Keratinocyte (primary cell): ENCODE data around the gene AEN.

Experiments
- CTCF ChIP-seq, 3 experiments: IDR thresholded peaks in 1 of 3; conservative IDR thresholded peaks in 1 of 3; optimal IDR thresholded peaks in 1 of 3; 2 replicates in 2 of 3; 3 replicates in 1 of 3; pipeline versions ENCODE3 to v1.5.1; 2011; ENCODE audit warnings: low read length in 3 of 3, mild to moderate bottlenecking in 3 of 3, moderate library complexity in 2 of 3, control low read depth in 1 of 3, inconsistent platforms in 1 of 3; ENCODE audit not compliant: insufficient read depth in 2 of 3; ENCODE audit errors: extremely low read depth in 1 of 3
- EZH2 ChIP-seq: IDR thresholded peaks from one replicate; pipeline ENCODE4 v1.6.1; 2012; ENCODE audit warnings: inconsistent platforms, mild to moderate bottlenecking, low read length, moderate library complexity

GRCh38 chr15:88680241-88681001 is 59.3 kb downstream of the AEN start:
- no peak for TF ChIP-seq CTCF (optimal IDR thresholded peaks at IDR 0.05 in 1 of 3, IDR thresholded peaks at IDR 0.05 in 1 of 3, conservative IDR thresholded peaks at IDR 0.05 in 1 of 3; ENCODE audit: extremely low read depth in 1 of 3, insufficient read depth in 2 of 3, low read length in 3 of 3)
- TF ChIP-seq EZH2, result no peak
